ENCODE measurements around the gene ZNF79.
A peak's percentile ranks its signal among the peaks of the same experiment; 100 is the strongest.

ZNF79 gene

GRCh38 chr9:127384901-127385300 lies 39.3 kb upstream of the ZNF79 start:
- H2AK5ac ChIP-seq (ENCODE audit: low read depth, low read length) = no peak overlapping the region
- peak overlapping the region; percentile 11 for H3K18ac ChIP-seq (ENCODE audit: low read length)
- no CpG with 5 or more reads among the region's 13 CpGs for WGBS, 2 donors (ENCODE audit: extremely low coverage in 2 of 2, insufficient read length in 2 of 2, insufficient replicate concordance in 1 of 2)
- no peak overlapping the region for H3K4me2 ChIP-seq (ENCODE audit: insufficient read depth, low read length, poor library complexity, severe bottlenecking)
- H3K4me3 ChIP-seq (ENCODE audit: low read length in 2 of 2) = no peak overlapping the region
- H3K9me3 ChIP-seq (replicated peaks in 1 of 2; ENCODE audit: control insufficient read depth in 2 of 2, insufficient read depth in 1 of 2, low read depth in 1 of 2, low read length in 2 of 2) = no peaks in the 10 kb centered on the region
- no peaks in the 10 kb centered on the region for H3K36me3 ChIP-seq (replicated peaks in 1 of 2; ENCODE audit: control insufficient read depth in 2 of 2, insufficient read depth in 2 of 2, low read length in 2 of 2)
- no peak overlapping the region for H4K91ac ChIP-seq (ENCODE audit: low read depth, low read length, poor library complexity)
- no peak overlapping the region for H2AFZ ChIP-seq (ENCODE audit: low read length)
- H3K79me1 ChIP-seq (ENCODE audit: low read depth, low read length) = no peaks in the 10 kb centered on the region
- no peak overlapping the region for H2BK5ac ChIP-seq (ENCODE audit: low read length)
- H2BK120ac ChIP-seq (ENCODE audit: low read depth, low read length) = no peak overlapping the region
- no peak overlapping the region for H3K23ac ChIP-seq (ENCODE audit: low read depth, low read length, poor library complexity)
- no peak overlapping the region for H3K27ac ChIP-seq (replicated peaks; ENCODE audit: low read length)
- DNase-seq (ENCODE audit: low spot score) = no peak
- H3K27me3 ChIP-seq (ENCODE audit: control insufficient read depth in 3 of 3, insufficient read depth in 3 of 3, low read depth in 1 of 3, low read length in 3 of 3) = no peaks in the 10 kb centered on the region
- no peak overlapping the region for H2BK12ac ChIP-seq (ENCODE audit: low read length)
- peak overlapping the region; percentile 34 for H3K9ac ChIP-seq (ENCODE audit: low read depth, low read length, poor library complexity)
- H3K14ac ChIP-seq (ENCODE audit: low read length) = no peak overlapping the region
- H3K4me1 ChIP-seq (ENCODE audit: control insufficient read depth in 2 of 2, insufficient read depth in 1 of 2, low read depth in 1 of 2, low read length in 2 of 2) = peaks cover 0 to 16% of the 10 kb centered on the region in 2 donors
- no peak overlapping the region for H4K8ac ChIP-seq (ENCODE audit: low read depth, low read length)
- H3K4ac ChIP-seq (ENCODE audit: low read length) = no peak overlapping the region
- H2BK15ac ChIP-seq (ENCODE audit: low read length) = peak overlapping the region; percentile 43

- Histone ChIP-seq H3K9ac (ENCODE audit: low read depth, low read length, poor library complexity) (no peak overlapping the region), H2AK5ac (ENCODE audit: low read depth, low read length) (no peak overlapping the region), H3K27me3 (ENCODE audit: control insufficient read depth in 3 of 3, insufficient read depth in 3 of 3, low read depth in 1 of 3, low read length in 3 of 3) (no peaks in the 10 kb centered on the region), H3K23ac (ENCODE audit: low read depth, low read length, poor library complexity) (no peak overlapping the region), H2BK15ac (ENCODE audit: low read length) (no peak overlapping the region), H3K4me2 (ENCODE audit: insufficient read depth, low read length, poor library complexity, severe bottlenecking) (no peak overlapping the region), H3K14ac (ENCODE audit: low read length) (no peak overlapping the region), H3K18ac (ENCODE audit: low read length) (no peak overlapping the region), H2BK5ac (ENCODE audit: low read length) (no peak overlapping the region), H3K79me1 (ENCODE audit: low read depth, low read length) (no peaks in the 10 kb centered on the region), H2BK120ac (ENCODE audit: low read depth, low read length) (no peak overlapping the region), H3K27ac (replicated peaks; ENCODE audit: low read length) (no peak overlapping the region), H4K8ac (ENCODE audit: low read depth, low read length) (no peak overlapping the region), H2AFZ (ENCODE audit: low read length) (no peak overlapping the region), H3K4me3 (ENCODE audit: low read length in 2 of 2) (no peak overlapping the region), H4K91ac (ENCODE audit: low read depth, low read length, poor library complexity) (no peak overlapping the region), H2BK12ac (ENCODE audit: low read length) (no peak overlapping the region), H3K9me3 (replicated peaks in 1 of 2; ENCODE audit: control insufficient read depth in 2 of 2, insufficient read depth in 1 of 2, low read depth in 1 of 2, low read length in 2 of 2) (no peaks in the 10 kb centered on the region), H3K4me1 (ENCODE audit: control insufficient read depth in 2 of 2, insufficient read depth in 1 of 2, low read depth in 1 of 2, low read length in 2 of 2) (peaks cover 0 to 26% of the 10 kb centered on the region in 2 donors), H3K36me3 (replicated peaks in 1 of 2; ENCODE audit: control insufficient read depth in 2 of 2, insufficient read depth in 2 of 2, low read length in 2 of 2) (no peaks in the 10 kb centered on the region), H3K4ac (ENCODE audit: low read length) (no peak overlapping the region)
- WGBS, 2 donors (ENCODE audit: extremely low coverage in 2 of 2, insufficient read length in 2 of 2, insufficient replicate concordance in 1 of 2) = no CpG with 5 or more reads among the region's 4 CpGs
- DNase-seq (ENCODE audit: low spot score) = no peak
These were observed 37.9 kb upstream of the ZNF79 start for GRCh38 chr9:127386249-127386648.

GRCh38 chr9:127386981-127387380 lies 37.2 kb upstream of the ZNF79 start:
- no CpG with 5 or more reads among the region's 10 CpGs for WGBS, 2 donors (ENCODE audit: extremely low coverage in 2 of 2, insufficient read length in 2 of 2, insufficient replicate concordance in 1 of 2)
- no peak overlapping the region for H3K4me2 ChIP-seq (ENCODE audit: insufficient read depth, low read length, poor library complexity, severe bottlenecking)
- no peak overlapping the region for H2BK12ac ChIP-seq (ENCODE audit: low read length)
- H3K4me3 ChIP-seq (ENCODE audit: low read length in 2 of 2) = no peak overlapping the region
- H3K79me1 ChIP-seq (ENCODE audit: low read depth, low read length) = no peaks in the 10 kb centered on the region
- DNase-seq (ENCODE audit: low spot score) = no peak
- no peak overlapping the region for H4K8ac ChIP-seq (ENCODE audit: low read depth, low read length)
- peaks cover 0 to 26% of the 10 kb centered on the region in 2 donors for H3K4me1 ChIP-seq (ENCODE audit: control insufficient read depth in 2 of 2, insufficient read depth in 1 of 2, low read depth in 1 of 2, low read length in 2 of 2)
- no peak overlapping the region for H3K23ac ChIP-seq (ENCODE audit: low read depth, low read length, poor library complexity)
- H3K14ac ChIP-seq (ENCODE audit: low read length) = no peak overlapping the region
- H3K9me3 ChIP-seq (replicated peaks in 1 of 2; ENCODE audit: control insufficient read depth in 2 of 2, insufficient read depth in 1 of 2, low read depth in 1 of 2, low read length in 2 of 2) = no peaks in the 10 kb centered on the region
- no peak overlapping the region for H3K4ac ChIP-seq (ENCODE audit: low read length)
- H2BK120ac ChIP-seq (ENCODE audit: low read depth, low read length) = no peak overlapping the region
- H3K18ac ChIP-seq (ENCODE audit: low read length) = no peak overlapping the region
- no peak overlapping the region for H3K27ac ChIP-seq (replicated peaks; ENCODE audit: low read length)
- H3K27me3 ChIP-seq (ENCODE audit: control insufficient read depth in 3 of 3, insufficient read depth in 3 of 3, low read depth in 1 of 3, low read length in 3 of 3) = no peaks in the 10 kb centered on the region
- H2AK5ac ChIP-seq (ENCODE audit: low read depth, low read length) = no peak overlapping the region
- no peak overlapping the region for H2AFZ ChIP-seq (ENCODE audit: low read length)
- H4K91ac ChIP-seq (ENCODE audit: low read depth, low read length, poor library complexity) = no peak overlapping the region
- H2BK15ac ChIP-seq (ENCODE audit: low read length) = no peak overlapping the region
- H3K36me3 ChIP-seq (replicated peaks in 1 of 2; ENCODE audit: control insufficient read depth in 2 of 2, insufficient read depth in 2 of 2, low read length in 2 of 2) = no peaks in the 10 kb centered on the region
- H2BK5ac ChIP-seq (ENCODE audit: low read length) = no peak overlapping the region
- H3K9ac ChIP-seq (ENCODE audit: low read depth, low read length, poor library complexity) = peak overlapping the region; percentile 24

- H2BK120ac ChIP-seq (ENCODE audit: low read depth, low read length) = no peak overlapping the region
- H4K8ac ChIP-seq (ENCODE audit: low read depth, low read length) = no peak overlapping the region
- H2AK5ac ChIP-seq (ENCODE audit: low read depth, low read length) = no peak overlapping the region
- H2AFZ ChIP-seq (ENCODE audit: low read length) = peak overlapping the region; percentile 3
- no peaks in the 10 kb centered on the region for H3K79me1 ChIP-seq (ENCODE audit: low read depth, low read length)
- no peak overlapping the region for H4K91ac ChIP-seq (ENCODE audit: low read depth, low read length, poor library complexity)
- no peaks in the 10 kb centered on the region for H3K27me3 ChIP-seq (ENCODE audit: control insufficient read depth in 3 of 3, insufficient read depth in 3 of 3, low read depth in 1 of 3, low read length in 3 of 3)
- H3K18ac ChIP-seq (ENCODE audit: low read length) = no peak overlapping the region
- no peak overlapping the region for H3K27ac ChIP-seq (replicated peaks; ENCODE audit: low read length)
- H3K23ac ChIP-seq (ENCODE audit: low read depth, low read length, poor library complexity) = no peak overlapping the region
- H3K4me2 ChIP-seq (ENCODE audit: insufficient read depth, low read length, poor library complexity, severe bottlenecking) = no peak overlapping the region
- no peaks in the 10 kb centered on the region for H3K36me3 ChIP-seq (replicated peaks in 1 of 2; ENCODE audit: control insufficient read depth in 2 of 2, insufficient read depth in 2 of 2, low read length in 2 of 2)
- no peak overlapping the region for H2BK5ac ChIP-seq (ENCODE audit: low read length)
- H2BK12ac ChIP-seq (ENCODE audit: low read length) = no peak overlapping the region
- H3K9me3 ChIP-seq (replicated peaks in 1 of 2; ENCODE audit: control insufficient read depth in 2 of 2, insufficient read depth in 1 of 2, low read depth in 1 of 2, low read length in 2 of 2) = no peaks in the 10 kb centered on the region
- H3K14ac ChIP-seq (ENCODE audit: low read length) = no peak overlapping the region
- no peak overlapping the region for H2BK15ac ChIP-seq (ENCODE audit: low read length)
- no peak for DNase-seq (ENCODE audit: low spot score)
- H3K9ac ChIP-seq (ENCODE audit: low read depth, low read length, poor library complexity) = no peak overlapping the region
- WGBS, 2 donors (ENCODE audit: extremely low coverage in 2 of 2, insufficient read length in 2 of 2, insufficient replicate concordance in 1 of 2) = no CpG with 5 or more reads among the region's 10 CpGs
- no peak overlapping the region for H3K4ac ChIP-seq (ENCODE audit: low read length)
- H3K4me3 ChIP-seq (ENCODE audit: low read length in 2 of 2) = peak overlapping the region in 1 of 2 donors; percentile 0
- peaks cover 0 to 26% of the 10 kb centered on the region in 2 donors for H3K4me1 ChIP-seq (ENCODE audit: control insufficient read depth in 2 of 2, insufficient read depth in 1 of 2, low read depth in 1 of 2, low read length in 2 of 2)
These were observed 35.9 kb upstream of the ZNF79 start for GRCh38 chr9:127388037-127388855.

Data from neuronal stem cell (in vitro differentiated cells).